ENCODE results near the gene SH3BP5L. TPM values are rescaled to one million over a fixed set of nuclear protein-coding genes. Genes with fewer than 3 reads are reported as not detected.
"Not testable (repeated sequence)": the region's sequence is repeated elsewhere in the genome, so short reads cannot be mapped to it uniquely, and the experiment has no call there.

Gene SH3BP5L
- polyA plus RNA-seq, 4 donors = 23.1 to 31.1 (median 24.9) TPM

DNA sequence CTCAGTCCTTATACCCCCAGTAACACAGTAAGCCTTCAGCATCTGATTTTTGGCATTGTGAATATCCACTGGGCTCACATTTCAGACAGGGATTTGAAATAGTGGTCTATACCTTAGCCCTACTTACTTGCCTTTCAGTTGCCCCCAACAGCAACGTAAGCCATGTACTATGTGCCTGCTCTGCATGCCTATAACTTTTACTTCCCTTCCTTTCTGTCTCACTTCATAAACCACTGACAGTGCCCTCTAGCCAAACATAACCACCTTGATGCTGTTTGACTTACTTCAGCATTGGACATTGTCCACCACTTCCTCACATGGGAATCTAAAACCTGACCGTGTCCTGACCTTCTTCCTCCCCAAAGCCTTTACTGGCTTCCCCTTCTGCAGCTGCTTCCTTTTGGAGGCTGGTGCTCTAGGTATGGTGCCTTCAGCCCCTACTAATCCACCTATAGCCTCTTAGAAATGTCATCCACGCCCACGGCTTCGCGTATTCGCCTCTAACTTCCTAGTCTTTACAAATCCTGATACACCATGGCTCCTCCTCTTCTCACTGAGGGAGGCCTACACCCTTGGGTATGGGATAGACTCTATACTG lies 8.7 kb upstream of the SH3BP5L start:
- no peak for DNase-seq (ENCODE audit: low read depth in 4 of 4, low spot score in 3 of 4)

DNA sequence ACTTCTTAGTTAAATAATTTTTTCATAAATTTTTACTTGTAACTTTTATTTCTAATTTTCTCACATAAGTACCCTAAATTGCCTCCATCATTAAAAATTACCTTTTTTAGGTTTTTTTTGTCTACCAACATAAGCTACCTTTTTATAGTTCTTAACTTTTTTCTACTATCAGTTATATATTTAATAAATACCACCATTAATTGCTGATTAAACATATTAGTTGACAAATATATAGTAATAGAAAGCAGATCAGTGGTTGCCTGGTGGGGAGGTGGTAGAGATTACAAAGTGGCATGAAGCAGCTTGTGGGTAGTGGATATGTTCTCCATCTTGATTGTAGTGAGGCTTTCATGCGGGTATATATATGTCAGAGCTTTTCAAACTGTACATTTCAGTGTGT lies 6.1 kb upstream of the SH3BP5L start:
- no peak for DNase-seq (ENCODE audit: low read depth in 4 of 4, low spot score in 3 of 4)

DNA sequence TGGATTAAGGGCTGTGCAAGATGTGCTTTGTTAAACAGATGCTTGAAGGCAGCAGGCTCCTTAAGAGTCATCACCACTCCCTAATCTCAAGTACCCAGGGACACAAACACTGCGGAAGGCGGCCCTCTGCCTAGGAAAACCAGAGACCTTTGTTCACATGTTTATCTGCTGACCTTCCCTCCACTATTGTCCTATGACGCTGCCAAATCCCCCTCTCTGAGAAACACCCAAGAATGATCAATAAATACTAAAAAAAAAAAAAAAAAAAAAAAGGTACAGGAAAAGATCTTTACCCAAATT lies 5.0 kb upstream of the SH3BP5L start:
- not testable (repeated sequence) for DNase-seq (ENCODE audit: low read depth in 4 of 4, low spot score in 3 of 4)

DNA sequence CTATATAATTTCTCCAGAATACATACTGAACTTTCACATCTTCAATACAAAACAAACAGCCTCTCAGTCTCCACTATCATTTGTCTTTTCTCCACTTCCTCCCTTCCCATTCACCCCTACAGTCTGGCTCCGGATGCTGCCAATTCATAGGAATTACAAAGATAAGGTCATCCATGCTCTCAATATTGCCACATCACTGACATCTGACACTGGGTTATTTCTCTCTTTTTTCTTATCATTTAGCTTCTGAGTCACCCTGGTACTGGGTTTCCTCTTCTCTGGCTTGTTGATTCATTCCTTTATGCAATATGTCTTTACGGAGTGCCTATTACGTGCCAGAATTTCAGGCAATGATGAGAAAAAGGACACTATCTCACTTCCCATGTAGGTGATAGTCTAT lies 3.1 kb upstream of the SH3BP5L start:
- DNase-seq (ENCODE audit: low read depth in 4 of 4, low spot score in 3 of 4) = no peak

DNA sequence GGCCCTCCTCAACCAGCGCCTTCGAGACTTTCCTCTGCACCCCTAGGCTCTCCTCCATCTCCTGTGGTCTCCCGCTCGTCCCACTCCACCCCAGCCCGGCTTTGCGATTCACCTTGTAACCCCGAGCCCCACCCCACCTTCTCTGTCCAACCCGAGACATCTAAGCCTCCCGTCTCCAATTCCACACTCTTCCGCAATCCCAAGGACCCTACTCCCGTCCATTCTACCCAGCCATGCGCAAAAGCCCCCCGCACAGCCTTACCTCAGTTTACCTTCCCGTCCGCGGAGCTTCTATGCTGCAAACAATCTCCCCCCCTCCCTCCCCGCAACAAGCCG lies 174 bp downstream of the SH3BP5L start:
- DNase-seq (ENCODE audit: low read depth in 4 of 4, low spot score in 3 of 4) = no peak

DNA sequence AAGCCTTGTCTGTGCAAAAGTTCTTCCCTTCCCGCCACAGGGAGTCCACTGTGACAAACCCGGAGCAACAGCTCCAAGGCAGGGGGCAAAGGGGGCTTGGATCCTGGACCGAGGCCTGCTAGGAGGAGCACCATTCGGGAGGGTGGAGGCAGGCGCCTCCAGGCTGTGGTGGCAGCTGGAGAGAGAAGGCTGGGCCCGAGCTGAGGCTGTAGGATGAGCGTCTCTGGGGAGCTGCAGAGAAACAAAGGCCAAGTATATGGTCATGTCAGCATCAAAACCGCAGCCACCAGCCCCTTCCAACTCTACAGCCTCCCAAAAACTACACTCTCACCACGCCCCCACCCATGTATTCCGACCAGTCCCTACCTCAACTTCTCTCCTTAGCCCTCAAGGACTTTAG lies 579 bp downstream of the SH3BP5L start:
- DNase-seq (ENCODE audit: low read depth in 4 of 4, low spot score in 3 of 4) = no peak

DNA sequence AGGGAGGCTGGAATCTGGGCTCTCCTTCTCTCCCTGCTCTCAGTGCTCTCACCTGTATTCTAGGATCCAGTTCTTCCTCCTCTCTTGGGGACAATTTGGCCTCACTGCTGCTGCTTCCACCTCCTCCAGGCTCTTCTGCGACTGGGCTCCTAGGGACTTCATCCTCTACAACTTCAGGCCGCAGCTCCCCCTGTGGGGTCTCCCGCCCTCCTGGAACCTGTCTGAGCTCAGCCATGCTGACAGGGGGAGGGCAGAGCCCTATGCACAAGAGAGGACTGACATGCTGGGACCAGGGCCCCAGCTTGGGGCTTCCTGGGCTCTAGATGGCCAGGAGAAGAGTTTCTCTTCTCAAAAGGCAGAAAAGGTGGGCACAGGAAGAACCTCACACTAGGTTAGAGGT lies 1.0 kb downstream of the SH3BP5L start:
- no peak for DNase-seq (ENCODE audit: low read depth in 4 of 4, low spot score in 3 of 4)

DNA sequence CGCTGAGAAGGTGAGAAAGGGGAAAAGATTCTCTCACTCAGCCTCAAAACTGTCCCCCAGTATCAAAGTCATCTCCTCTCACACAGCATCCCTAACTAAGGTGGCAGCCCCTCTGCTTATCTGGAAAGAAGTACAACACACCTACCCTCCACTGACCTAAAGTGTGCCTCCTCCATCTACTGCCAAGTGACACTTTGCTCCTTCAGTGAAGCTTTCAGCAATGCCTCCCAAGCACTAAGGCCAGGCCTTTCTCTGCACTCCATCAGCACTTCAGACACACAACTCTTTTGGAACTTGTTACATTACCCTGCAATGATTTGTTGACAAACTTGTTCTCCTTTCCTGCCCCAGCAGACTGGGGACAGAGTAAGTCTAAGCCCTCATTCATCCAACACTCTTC lies 1.4 kb downstream of the SH3BP5L start:
- no peak for DNase-seq (ENCODE audit: low read depth in 4 of 4, low spot score in 3 of 4)

DNA sequence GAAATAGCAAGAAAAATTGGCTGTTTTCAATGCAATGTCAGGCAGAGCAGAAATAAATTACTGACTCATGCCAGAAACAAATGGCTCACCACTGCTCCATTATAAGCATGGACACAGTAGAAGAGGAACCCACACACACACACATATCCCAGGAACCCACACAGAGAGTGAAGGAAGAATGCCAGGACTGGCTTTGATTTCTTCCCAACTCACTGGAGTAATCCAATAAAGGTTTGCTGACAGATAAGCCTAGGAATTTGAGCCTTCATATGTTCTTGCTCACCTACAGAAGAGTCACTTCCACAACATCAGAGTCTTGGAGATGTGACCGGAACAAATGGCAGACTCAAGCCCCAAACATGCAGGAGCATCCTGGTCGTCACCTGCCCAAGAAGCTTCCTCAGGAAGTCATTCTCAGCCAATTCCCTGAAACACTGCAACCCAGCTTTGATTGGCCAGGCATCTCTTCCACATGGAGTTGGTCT lies 2.2 kb downstream of the SH3BP5L start:
- DNase-seq (ENCODE audit: low read depth in 4 of 4, low spot score in 3 of 4) = no peak

DNA sequence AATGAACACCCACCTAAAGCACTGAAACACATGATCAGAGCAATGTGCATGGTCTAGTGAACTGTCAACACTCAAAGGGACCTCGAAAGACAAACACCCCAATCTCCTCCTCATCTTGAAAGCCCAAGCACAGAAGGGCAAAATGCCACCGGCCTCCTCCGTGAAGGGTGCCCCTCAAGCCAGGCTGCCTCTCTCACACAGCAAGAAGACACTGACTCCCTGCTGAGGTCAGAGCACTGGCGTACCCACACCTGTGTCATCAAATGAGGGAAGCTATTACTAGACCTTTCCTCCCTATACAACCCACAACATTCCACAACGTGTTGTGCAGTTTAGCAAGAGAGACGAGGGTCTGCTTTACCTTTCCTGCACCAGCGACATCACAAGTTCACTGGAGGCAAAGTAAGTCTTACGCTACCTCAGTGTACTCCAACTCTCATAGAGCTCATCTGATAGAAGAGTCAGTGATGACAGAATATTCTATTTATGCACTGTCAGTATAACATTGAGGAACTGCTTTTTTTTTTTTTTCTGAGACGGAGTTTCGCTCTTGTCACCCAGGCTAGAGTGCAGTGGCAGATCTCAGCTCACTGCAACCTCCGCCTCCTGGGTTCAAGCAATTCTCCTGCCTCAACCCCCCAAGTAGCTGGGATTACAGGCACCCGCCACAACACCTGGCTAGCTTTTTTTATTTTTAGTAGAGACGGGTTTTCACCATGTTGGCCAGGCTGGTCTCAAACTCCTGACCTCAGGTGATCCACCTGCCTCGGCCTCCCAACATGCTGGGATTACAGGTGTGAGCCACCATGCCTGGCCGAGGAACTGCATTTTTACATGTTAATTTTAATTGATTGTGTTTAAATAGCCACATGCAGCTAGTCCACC lies 3.3 kb downstream of the SH3BP5L start:
- no peak for DNase-seq (ENCODE audit: low read depth in 4 of 4, low spot score in 3 of 4)

DNA sequence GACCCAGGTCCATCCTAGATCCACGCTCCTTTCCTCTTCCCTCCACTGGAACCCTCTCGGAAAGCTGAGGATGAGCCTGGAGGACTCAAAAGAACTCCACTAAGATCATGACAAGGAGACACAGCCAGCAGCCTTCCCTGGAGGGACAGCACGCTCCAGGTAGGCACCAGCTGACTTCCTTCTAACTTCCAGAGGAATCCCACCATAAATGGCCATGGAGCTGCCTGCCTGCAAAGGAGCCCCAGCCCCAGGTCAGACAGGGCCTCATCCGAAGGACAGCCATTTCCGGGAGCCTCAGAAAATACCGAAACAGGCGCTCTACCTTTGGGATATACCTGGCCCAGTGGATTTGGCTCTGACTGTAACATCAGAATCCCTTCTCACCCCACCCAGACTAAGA lies 4.1 kb downstream of the SH3BP5L start:
- DNase-seq (ENCODE audit: low read depth in 4 of 4, low spot score in 3 of 4) = no peak

DNA sequence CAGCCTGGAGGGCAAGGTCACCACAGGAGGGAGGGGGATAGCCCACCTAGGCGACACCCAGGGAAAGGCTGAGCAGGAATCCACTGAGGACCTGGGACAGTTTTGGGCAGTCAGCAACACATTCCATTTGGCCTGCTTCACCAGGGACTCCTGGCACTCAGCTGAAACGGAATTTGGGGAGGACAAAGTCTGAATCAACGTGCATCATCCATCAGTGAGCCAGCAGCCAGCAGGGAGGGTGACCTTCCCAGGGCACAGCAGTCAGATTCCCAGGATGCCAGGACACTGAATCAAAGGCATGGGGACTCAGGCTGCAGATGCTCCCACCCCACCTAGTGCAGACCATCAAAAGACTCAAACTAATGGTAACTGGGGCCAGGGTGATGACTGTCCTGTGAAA lies 4.6 kb downstream of the SH3BP5L start:
- DNase-seq (ENCODE audit: low read depth in 4 of 4, low spot score in 3 of 4) = no peak

DNA sequence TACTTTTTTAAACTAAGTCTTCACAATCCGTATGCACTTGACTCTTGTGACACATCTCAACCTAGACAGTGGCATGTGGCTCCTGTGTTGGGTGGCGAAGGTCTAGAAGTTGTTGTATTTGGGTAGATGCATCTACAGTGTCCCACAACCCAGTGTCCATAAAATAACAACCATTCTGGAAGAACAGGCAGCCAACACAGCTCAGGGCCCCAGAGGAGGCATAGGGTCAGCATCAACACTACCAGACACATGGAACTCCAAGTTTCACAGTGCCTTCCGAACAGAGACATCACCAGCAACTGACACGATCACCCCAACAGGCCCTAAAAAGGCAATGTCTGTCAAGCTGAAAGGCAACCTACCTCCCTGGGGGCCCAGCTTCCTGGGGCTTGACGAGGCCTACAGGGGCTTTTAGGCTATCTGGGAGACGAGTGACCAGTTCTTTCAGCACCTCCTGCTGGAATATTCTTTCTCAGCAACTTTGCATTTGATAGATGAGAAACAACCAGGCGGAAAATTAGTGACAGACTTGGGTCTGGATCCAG lies 5.6 kb downstream of the SH3BP5L start:
- DNase-seq (ENCODE audit: low read depth in 4 of 4, low spot score in 3 of 4) = no peak

DNA sequence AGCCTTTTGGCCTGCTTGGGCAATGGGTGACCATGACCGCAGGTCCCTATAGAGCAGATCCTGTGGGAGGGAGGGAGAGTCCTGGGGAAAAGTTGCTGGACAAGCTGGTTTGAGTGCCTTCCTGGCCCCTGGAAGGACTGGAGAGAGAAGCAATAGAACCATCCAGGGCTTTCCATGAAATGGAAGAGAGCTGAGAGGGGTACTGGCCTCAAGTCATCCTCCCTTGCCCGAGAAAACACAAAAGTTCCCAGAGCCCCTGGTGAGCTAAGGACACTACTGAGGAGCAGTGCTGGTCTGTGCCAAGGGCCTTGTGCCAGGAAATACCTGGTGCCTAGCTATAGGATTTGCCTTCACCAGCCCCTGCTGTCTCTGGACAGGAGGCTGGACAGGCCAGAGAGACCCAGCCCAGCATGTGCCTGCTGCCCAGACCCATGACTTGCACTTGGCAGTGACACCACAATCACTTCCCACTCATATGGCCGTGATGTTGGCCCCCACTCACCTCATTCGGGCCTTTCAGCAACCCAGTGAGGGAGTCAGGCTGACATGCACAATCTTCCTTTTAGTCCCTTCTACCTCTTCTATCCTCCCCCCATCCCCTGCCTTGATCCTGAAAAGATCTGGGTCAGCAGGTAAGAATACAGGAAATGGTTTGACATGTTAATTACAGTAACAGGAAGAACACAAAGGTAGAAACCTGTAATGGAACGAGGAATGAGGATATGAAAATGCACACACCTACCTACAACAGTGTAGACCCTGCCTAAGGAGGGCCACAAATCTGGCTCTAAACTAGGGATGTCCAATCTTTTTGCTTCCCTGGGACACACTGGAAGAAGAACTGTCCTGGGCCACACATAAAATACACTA lies 7.0 kb downstream of the SH3BP5L start:
- DNase-seq (ENCODE audit: low read depth in 4 of 4, low spot score in 3 of 4) = no peak

DNA sequence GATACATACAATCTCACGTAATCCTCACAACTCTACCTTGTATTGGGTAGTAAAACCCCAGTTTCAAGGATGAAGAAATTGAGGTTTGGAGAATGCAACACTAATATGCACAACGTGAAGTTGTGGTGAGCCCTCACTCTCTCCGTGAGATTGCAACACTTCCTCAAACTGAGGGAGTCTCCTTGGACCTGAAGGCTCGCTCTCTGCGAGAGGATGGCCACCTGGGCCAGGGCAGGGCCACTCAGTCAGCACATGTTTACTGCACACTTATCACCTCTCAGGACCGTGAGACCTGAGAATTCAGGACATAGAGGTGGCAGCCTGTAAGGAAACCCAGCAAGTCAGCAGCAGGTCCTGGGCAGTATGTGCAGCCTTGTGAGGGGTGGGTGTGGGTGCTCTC lies 8.7 kb downstream of the SH3BP5L start:
- no peak for DNase-seq (ENCODE audit: low read depth in 4 of 4, low spot score in 3 of 4)

DNA sequence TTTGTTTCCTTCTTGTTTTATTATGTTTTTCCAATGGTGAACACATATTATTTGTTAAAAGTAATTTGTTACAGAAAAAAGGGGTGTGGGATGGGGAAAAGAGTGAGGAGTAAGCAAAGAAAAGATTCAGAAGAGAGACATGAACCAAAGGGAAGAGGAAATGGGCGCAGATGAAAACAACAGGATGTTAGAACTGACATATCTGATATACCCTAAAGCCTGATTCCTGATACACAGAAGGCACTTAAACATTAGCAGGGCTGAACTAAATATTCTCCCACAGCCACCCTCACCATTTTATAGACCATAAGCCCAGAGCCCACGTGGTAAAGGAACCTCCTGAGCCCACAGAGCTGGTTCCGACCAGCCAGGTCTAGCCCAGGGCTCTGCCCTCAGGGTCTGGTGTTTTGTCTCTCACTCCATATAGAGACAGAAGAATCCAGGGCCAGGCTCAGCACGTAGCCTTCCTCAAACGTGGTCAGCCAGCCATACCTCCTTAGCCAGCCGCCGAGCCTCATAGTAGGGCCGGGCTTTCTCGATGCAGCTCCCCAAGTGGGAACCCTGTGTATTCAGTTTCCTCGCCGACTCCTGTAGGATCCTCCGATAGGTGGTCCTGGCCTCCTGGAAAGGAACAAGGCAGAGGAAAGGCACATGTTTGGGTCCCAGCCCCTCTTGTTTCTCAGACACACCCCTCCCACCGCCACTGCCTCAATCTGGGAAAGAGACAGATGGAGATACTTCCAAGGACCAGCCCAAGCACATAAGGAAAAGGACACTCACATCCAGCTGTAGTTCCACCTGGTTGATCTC lies 9.5 kb downstream of the SH3BP5L start:
- DNase-seq (ENCODE audit: low read depth in 4 of 4, low spot score in 3 of 4) = no peak

DNA sequence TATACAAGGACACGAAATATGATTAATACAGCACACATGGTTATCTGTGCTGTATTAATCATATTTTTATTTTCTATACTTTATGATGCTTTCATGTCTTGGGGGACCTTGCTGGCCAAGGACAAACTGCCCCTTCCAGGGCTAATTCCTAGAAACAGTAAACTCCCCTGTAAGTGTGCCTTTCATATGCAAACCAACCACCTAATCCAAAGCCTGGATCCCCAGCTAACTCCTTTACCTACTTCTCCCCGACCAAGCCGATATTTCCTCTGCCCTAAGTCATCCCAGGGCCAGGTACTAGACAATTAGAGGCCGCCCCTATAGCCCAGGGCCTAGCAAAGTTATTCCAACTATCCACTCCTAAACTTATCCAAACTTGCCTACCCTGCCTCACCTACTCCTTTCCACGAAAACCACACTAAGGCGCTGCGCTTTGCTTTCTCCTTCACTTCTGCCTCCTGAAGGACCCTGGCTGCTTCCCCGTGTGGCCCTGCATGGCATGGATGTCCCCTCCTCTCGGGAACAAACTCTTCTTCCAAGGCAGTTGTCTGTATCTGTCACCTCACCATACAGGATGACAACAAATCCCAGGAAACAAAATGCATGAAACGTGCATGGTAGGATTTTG lies 10.2 kb downstream of the SH3BP5L start:
- DNase-seq (ENCODE audit: low read depth in 4 of 4, low spot score in 3 of 4) = no peak

DNA sequence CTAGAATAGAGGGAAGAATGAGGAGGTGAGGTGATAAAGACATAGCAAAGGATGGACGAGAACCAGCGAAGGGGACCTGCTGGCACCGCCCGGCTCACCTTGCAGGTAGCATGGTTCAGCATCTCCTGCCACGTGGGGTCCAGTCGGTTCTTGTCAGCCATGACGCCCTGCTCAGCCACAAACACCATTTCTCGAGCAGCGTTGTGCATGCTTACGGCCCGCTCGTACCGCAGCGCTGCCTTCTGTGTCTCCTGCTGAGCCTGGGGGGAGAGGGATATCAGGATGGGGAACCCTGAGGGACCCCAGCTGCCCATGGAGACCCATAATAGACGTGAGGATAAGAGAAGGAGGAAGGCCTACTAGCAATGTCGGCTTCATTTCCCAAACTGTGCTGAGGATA lies 11.4 kb downstream of the SH3BP5L start:
- no peak for DNase-seq (ENCODE audit: low read depth in 4 of 4, low spot score in 3 of 4)

DNA sequence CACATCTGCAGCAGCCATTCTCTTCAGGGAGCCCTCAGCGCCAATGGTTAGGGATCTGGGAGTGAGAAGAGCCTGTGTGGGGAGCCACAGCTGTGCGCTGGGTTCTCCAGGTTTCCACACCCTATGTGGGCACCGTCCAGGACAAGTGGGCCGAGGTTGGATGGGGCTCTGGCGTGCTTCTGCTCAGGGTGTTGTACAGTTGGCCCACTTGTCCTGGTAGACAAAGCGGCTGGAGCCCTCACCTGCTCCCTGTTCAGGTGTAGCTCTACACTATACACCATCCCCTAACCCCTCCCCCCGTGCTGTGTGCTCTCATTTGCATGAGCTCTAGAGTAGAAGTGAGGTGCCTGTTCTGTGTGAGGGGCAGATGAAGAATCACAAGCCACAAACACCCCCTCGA lies 12.2 kb downstream of the SH3BP5L start:
- DNase-seq (ENCODE audit: low read depth in 4 of 4, low spot score in 3 of 4) = no peak

Measured in right renal pelvis (tissue), 4 donors.